ENCODE measurements around the gene MAN1C1.

DNA sequence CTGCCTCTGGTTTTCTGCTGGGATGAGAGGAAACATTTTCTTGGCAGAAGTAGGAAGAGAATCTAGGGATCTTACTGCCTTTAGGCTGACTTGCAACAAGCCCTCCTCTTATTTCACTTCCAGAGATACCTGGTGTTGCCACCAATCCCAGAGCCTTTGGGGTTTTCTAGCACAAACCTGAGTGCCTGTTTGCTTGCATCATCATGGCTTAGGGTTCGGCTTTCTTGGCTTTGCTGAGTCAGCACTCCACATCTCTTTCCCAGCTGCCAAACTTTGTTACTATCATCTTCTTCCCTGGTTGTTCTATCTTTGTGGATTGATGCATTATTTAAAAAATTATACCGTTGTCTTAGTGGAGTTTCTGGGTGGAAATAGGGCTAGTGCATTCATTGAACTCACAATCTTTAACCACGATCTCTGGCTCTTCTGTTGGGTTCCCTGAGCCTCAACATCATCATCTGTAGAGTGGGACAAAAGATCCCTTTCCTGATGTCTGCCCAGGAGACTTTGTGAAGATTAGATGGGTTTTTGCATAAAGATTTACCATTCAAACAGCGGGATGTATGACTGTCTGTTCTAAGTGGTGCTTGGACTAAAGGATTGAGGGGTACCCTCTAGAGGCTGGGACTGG, 106.8 kb downstream of the MAN1C1 start:
- TF ChIP-seq EZH2 (IDR thresholded peaks at IDR 0.05; ENCODE audit: low read length, missing control alignments) (no peak), CTCF (conservative IDR thresholded peaks at IDR 0.05 in 1 of 2, IDR thresholded peaks at IDR 0.05 in 1 of 2; ENCODE audit: low read depth in 1 of 2, low read length in 2 of 2) (no peak)

All from fibroblast of lung (primary cell).